NCI-H446 treated with DMSO at 0.1 percent for 48 hours (cell line): ENCODE data around the gene SCAF4.
"Not testable (repeated sequence)": the region's sequence is repeated elsewhere in the genome, so short reads cannot be mapped to it uniquely, and the experiment has no call there.

Experiments used
- DNase-seq: peaks from one replicate; lab custom pipeline; 2025; lab: John Stamatoyannopoulos, UW

The SCAF4 gene

DNA sequence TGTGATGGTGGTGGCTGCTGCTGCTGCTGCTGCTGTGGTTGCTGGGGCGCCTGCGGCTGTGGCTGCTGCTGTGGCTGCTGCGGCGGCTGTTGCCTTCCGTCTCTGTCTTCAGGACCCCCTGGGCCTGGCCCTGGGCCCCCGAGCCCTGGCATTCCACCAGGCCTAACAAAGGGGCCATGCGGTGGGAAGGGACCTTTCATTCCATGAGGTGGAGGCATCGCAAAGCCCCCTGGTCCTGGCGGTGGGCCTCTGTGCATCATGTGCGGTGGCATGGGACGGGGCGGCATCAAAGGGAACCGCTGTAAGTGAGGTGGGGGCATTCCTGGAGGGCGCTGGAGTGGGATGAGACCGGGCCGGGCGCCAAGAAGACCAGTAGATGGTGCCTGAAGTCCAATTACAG is 60.0 kb downstream of the SCAF4 start:
- DNase-seq, result no peak

DNA sequence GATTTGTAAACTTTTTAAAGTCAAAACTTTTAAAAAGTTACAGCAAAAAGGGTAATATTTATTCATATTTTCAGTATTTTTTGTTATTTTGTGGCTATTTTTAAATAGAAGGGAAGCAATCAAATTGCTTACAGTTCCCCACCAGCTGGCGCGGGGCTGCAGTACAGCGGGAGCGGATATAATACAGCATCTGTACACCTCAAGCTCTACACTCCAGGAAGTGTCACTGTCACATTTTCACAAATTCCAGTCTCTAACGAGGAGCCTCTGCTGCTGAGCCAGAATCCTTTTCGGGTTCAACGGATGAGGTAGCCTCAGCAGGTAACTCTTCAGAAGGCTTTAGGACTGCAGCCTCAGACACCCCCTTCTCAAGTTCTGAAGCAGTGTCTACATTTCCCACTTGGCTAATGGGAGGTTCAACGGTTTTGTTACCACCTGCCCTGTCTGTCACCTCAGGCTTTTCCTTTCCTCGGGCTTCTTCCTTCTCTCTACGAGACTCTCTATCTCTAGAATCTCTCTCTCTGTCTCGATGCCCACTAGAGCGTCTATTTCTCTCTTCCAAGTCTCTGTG is 60.7 kb downstream of the SCAF4 start:
- DNase-seq, result no peak

DNA sequence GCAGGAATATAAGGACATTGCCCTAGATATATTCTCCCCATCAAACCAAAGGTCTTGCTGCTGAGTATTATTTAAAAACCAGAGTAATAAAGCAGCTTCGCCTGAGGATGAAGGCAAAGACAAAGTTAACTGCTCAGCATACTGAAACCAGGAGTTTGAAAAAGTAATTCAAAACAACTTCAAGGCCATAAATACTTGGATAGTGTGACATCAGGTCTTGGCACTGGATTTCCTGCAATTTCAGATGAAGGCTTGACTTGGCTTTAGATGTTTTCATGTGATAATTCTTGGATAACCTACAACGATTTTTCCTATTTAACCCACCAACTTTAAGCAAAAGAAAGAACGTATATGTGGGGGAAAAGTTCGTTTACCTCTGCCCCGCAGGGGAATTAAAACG is 61.8 kb downstream of the SCAF4 start:
- no peak for DNase-seq

DNA sequence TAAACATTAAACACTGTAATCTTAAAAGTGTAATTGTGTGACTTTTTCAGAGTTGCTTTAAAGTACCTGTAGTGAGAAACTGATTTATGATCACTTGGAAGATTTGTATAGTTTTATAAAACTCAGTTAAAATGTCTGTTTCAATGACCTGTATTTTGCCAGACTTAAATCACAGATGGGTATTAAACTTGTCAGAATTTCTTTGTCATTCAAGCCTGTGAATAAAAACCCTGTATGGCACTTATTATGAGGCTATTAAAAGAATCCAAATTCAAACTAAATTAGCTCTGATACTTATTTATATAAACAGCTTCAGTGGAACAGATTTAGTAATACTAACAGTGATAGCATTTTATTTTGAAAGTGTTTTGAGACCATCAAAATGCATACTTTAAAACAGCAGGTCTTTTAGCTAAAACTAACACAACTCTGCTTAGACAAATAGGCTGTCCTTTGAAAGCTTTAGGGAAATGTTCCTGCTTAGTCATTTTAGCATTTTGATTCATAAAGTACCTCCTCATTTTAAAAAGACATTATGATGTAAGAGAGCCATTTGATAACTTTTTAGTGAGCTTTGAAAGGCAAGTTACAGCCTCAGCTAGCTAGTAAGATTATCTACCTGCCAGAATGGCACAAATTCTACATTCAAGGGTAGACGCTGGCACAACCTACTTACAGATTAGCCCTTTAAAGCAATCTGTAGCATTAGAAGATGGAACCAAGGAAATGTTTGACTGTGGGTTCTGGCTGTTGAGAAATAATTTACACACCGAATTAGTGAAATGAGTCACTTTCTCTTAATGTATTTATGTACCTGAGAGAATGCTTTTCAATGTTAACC is 63.0 kb downstream of the SCAF4 start:
- no peak for DNase-seq

DNA sequence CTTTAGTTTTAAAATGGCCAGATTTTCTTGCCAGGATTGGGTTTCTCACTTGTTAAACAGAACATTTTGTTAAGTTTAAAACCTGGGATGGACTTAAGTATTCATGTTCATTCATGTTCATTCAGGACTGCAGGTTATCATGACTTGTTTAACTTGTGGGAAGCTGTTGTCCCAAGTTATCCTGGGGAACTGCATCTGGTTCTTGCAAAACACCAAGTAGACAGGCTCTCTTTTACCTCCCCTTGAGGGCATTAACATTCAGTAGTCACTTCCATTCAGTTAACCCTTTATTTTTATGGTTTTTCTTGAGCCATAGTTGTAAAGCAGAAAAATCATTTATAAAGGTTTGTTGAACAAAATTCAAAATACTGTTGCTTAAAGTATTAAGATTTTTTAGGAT is 64.3 kb downstream of the SCAF4 start:
- no peak for DNase-seq

DNA sequence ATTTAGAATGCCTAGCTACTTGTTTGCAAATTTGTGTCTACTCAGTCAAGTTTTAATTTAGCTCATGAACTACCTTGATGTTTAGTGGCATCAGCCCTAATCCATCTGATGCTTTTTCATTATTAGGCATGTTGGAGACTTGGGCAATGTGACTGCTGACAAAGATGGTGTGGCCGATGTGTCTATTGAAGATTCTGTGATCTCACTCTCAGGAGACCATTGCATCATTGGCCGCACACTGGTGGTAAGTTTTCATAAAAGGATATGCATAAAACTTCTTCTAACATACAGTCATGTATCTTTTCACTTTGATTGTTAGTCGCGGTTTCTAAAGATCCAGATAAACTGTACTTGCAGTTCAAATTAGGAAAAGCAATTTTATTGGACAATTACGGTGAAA is 64.8 kb downstream of the SCAF4 start:
- no peak for DNase-seq

DNA sequence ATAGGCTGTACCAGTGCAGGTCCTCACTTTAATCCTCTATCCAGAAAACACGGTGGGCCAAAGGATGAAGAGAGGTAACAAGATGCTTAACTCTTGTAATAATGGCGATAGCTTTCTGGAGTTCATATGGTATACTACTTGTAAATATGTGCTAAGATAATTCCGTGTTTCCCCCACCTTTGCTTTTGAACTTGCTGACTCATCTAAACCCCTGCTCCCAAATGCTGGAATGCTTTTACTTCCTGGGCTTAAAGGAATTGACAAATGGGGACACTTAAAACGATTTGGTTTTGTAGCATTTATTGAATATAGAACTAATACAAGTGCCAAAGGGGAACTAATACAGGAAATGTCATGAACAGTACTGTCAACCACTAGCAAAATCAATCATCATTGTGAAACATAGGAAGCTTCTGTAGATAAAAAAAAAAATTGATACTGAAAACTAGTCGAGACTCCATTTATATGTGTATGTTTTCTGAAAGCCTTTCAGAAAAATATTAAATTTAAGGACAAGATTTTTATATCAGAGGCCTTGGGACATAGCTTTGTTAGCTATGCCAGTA is 65.4 kb downstream of the SCAF4 start:
- DNase-seq, result no peak

DNA sequence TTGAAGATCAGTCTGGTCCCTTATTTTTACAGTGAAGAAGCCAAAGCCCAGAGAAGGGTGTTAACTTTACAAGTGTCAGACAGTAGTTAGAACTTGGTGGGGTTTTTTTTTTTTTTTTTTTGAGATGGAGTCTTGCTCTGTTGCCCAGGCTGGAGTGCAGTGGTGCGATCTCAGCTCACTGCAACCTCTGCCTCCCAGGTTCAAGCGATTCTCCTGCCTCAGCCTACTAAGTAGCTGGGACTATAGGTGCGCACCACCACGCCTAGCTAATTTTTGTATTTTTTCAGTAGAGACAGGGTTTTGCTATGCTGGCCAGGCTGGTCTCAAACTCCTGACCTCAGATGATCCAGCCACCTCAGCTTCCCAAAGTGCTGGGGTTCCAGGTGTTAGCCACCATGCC is 66.0 kb downstream of the SCAF4 start:
- DNase-seq, result not testable (repeated sequence)

DNA sequence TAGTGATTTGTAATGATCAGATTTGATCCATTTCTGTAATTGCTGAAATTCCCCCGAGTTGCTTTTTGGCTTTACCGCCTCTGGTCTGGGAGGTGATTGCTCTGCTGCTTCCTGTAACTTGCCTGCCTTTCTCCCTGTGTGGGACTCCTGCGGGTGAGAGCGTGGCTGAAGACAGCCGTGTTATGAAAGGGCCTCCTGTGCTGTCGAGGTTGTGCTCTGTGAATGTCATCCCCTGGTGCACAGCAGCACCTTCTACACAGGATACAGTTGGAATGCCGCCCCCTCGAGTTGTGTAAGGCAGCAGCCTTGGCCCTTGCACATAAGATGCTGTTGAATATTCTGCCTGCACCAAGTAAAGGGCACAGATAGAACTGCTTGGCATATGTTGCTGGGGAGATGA is 66.5 kb downstream of the SCAF4 start:
- DNase-seq, result no peak

DNA sequence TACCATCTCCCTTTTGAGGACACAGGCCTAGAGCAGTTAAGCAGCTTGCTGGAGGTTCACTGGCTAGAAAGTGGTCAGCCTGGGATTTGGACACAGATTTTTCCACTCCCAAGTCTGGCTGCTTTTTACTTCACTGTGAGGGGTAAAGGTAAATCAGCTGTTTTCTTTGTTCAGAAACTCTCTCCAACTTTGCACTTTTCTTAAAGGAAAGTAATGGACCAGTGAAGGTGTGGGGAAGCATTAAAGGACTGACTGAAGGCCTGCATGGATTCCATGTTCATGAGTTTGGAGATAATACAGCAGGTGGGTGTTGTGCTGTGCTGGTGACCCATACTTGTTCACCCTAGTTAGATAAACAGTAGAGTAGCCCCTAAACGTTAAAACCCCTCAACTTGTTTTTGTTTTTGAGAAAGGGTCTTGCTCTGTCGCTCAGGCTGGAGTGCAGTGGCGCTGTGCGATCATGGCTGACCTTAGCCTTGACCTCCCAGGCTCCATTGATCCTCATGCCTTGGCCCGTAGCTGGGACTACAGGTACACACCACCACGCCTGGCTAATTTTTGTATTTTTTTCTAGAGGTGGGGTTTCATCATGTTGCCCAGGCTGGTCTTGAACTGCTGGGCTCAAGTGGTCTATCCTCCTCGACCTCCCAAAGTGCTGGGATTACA is 68.2 kb downstream of the SCAF4 start:
- no peak for DNase-seq

DNA sequence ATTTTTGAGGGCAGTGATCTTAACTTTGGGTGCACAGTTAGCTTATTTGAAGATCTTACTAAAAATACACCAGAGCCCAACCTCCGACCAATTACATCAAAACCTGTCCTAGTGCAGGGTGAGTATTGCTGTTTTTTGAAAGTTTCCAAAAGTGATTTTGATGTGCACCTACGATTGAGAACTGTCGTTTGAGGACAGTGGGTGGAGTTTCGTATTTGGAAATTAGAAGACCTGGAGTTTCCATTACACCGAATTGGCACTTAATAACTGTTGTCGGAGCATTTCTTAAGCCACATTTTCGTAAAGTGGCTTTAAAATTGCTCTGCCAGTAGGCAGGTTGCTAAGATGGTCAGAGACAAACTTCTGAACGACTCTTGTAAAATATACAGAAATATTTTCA is 71.3 kb downstream of the SCAF4 start:
- no peak for DNase-seq

DNA sequence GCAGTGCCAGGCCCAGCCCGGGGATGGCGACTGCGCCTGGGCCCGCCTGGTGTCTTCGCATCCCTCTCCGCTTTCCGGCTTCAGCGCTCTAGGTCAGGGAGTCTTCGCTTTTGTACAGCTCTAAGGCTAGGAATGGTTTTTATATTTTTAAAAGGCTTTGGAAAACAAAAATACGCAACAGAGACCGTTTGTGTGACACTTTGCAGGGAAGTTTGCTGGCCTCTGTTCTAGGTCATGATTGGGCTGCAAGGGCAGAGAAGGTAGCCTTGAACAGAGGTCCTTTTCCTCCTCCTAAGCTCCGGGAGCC is 71.7 kb downstream of the SCAF4 start:
- no peak for DNase-seq

DNA sequence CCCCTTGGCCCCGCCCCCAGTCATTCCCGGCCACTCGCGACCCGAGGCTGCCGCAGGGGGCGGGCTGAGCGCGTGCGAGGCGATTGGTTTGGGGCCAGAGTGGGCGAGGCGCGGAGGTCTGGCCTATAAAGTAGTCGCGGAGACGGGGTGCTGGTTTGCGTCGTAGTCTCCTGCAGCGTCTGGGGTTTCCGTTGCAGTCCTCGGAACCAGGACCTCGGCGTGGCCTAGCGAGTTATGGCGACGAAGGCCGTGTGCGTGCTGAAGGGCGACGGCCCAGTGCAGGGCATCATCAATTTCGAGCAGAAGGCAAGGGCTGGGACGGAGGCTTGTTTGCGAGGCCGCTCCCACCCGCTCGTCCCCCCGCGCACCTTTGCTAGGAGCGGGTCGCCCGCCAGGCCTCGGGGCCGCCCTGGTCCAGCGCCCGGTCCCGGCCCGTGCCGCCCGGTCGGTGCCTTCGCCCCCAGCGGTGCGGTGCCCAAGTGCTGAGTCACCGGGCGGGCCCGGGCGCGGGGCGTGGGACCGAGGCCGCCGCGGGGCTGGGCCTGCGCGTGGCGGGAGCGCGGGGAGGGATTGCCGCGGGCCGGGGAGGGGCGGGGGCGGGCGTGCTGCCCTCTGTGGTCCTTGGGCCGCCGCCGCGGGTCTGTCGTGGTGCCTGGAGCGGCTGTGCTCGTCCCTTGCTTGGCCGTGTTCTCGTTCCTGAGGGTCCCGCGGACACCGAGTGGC is 72.2 kb downstream of the SCAF4 start, which contains the start of gene SOD1:
SOD1 (plus strand) TSS at position 158 of the 723 bp plus-strand sequence; CDS start at position 235, 77 bp downstream.
- peak; percentile 88 for DNase-seq

DNA sequence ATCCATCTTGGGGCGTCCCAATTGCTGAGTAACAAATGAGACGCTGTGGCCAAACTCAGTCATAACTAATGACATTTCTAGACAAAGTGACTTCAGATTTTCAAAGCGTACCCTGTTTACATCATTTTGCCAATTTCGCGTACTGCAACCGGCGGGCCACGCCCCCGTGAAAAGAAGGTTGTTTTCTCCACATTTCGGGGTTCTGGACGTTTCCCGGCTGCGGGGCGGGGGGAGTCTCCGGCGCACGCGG is 72.7 kb downstream of the SCAF4 start:
- no peak for DNase-seq

DNA sequence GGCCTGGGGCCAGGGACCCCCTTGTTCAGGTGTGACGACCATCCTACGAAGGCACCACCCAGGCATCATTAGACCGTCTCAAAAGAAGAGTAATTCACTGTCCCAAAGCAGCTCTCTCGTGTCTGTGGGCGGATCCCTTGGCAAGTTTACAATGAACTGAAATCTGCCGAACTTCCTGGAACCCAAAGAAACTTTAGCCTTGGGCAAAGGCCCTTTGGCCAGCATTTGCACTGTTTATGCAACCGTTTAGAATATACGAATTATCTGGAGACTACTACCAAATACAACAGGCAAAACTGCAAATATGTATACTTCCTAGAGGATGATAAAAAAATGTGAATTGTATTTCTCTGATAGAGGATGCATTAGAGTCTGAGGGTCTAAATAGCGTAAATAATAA is 73.9 kb downstream of the SCAF4 start:
- DNase-seq, result no peak

DNA sequence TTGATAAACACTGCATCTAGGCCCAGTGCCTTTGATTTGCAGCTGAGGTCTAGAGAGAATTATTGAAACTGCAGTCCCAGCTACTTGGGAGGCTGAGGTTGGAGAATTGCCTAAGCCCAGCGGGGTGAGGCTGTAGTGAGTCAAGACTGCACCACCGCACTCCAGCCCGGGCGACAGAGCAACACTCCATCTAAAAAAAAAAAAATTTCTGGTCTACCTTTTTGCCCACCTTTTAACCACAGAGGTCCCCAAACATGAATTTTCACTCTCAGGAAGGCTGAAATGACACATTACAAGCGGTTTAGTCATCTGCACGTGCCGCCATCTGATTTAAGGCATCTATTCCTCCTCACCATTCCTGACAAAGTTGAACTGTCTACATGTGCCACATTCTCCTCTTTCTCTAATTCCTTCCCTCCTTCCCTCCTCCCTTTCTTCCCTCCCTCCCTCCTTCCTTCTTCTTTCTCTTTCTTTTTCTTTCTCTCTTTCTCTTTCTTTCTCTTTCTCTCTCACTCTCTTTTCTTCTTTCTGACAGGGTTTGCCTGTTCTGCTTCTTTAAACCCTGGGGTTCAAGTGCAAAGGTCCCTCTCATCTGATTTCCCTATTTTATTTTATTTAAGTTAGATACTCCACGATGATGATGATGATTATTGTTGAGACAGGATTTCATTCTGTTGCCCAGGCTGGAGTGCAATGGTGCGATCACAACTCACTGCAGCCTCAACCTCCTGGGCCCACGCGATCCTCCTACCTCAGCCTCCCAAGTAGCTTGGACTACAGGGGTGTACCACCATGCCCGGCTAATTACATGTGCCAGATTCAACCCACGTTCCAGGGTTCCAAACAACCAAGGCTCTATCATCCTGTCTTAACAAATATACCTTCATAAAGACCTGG is 75.5 kb downstream of the SCAF4 start:
- no peak for DNase-seq

DNA sequence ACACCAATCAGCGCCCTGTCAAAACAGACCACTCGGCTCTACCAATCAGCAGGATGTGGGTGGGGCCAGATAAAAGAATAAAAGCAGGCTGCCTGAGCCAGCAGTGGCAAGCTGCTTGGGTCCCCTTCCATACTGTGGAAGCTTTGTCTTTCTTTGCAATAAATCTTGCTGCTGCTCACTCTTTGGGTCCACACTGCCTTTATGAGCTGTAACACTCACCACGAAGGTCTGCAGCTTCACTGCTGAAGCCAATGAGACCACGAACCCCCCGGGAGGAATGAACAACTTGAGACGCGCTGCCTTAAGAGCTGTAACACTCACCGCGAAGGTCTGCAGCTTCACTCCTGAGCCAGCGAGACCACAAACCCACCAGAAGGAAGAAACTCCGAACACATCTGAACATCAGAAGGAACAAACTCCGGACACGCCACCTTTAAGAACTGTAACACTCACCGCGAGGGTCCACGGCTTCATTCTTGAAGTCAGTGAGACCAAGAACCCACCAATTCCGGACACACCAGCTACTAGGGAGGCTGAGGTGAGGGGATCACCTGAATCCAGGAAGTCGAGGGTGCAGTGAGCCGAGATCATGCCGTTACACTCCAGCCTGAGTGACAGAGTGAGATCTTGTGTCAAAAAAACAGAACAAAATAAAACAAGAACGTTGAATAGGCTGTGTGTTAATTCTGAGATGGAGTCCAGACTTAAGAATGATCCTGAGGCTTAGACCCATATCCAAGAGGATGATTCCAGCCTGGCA is 76.9 kb downstream of the SCAF4 start:
- DNase-seq, result not testable (repeated sequence)

DNA sequence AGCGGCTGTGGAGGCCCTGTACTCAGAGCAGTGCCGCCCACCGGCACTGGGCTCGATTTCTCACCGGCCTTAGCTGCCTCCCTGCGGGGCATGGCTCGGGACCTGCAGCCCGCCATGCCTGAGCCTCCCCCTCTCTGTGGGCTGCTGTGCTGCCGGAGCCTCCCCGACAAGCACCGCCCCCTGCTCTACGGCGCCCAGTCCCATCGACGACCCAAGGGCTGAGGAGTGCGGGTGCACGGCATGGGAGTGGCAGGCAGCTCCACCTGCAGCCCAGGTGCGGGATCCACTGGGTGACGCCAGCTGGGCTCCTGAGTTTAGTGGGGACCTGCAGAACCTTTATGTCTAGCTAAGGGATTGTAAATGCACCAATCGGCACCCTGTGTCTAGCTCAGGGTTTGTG is 77.6 kb downstream of the SCAF4 start:
- DNase-seq, result no peak

DNA sequence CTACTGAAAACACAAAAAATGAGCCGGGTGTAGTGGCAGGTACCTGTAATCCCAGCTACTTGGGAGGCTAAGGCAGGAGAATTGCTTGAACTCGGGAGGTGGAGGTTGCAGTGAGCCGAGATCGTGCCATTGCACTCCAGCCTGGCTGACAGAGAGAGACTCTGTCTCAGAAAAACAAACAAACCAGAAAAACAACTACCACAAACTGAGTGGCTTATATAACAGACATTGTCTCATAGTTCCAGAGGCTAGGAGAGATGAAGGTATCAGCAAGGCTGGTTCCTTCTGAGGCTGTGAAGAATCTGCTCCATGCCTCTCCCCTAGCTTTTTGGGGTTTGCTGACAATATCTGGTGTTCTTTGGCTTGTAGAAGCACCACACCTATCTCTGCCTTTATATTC is 80.4 kb downstream of the SCAF4 start:
- DNase-seq, result not testable (repeated sequence)

DNA sequence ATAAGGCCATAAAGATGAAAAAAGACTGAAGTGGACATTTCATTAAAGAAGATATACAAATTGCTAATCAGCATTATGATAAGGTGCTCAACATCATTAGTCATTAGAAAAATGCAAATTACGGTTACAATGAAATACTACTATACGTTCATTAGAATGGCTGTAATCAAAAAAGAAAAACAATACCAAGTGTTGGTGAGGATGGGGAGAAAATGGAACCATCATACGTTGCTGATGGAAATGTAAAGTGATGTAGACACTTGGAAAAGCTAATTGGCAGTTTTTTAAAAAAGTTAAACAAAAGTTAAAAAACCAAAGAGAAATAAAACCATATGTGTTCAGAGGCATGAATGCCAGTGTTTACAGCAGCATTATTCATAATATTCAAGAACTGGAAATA is 81.0 kb downstream of the SCAF4 start:
- DNase-seq, result no peak

DNA sequence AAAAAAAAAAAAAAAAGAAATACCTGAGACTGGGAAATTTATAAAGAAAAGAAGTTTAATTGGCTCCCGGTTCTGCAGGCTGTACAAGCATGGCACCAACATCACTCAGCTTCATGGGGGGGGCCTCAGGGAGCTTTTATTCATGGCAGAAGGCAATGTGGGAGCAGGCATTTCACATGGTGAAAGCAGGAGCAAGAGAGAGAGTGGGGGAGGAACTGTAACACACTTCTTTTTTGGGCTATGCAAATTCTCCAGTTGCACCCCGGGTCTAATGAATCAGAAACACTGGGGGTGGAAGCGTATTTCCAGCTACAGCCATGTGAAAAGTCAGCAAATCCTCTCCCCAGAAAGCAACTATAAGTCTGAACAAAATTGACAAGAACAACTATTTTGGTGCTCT is 84.3 kb downstream of the SCAF4 start:
- DNase-seq, result no peak
